Trophoblast cell (in vitro differentiated cells and primary cell): ENCODE data around the gene PGBD2.

Experiments used
- DNase-seq, 2 donors: peaks; one replicate each; pipeline ENCODE4 v3.0.0-alpha.2; 2016
- H2AFZ ChIP-seq: 2 replicates; pipeline ENCODE4 v1.6.1; 2013; ENCODE audit warnings: low read length, moderate library complexity, mild to moderate bottlenecking; ENCODE audit not compliant: insufficient read depth, poor library complexity
- H2AK5ac ChIP-seq: 2 replicates; pipeline ENCODE4 v1.6.1; 2013; ENCODE audit warnings: mild to moderate bottlenecking, low read length
- H2BK120ac ChIP-seq: 2 replicates; pipeline ENCODE4 v1.6.1; 2013; ENCODE audit warnings: low read length, mild to moderate bottlenecking, moderate library complexity; ENCODE audit not compliant: insufficient read depth, poor library complexity
- H2BK12ac ChIP-seq: 2 replicates; pipeline ENCODE4 v1.6.1; 2013; ENCODE audit warnings: mild to moderate bottlenecking, low read length, moderate library complexity
- H2BK5ac ChIP-seq: 2 replicates; pipeline ENCODE4 v1.6.1; 2013; ENCODE audit warnings: low read length, low read depth, moderate library complexity, mild to moderate bottlenecking; ENCODE audit not compliant: poor library complexity
- H3K14ac ChIP-seq: 2 replicates; pipeline ENCODE4 v1.6.1; 2013; ENCODE audit warnings: mild to moderate bottlenecking, low read length
- H3K18ac ChIP-seq: 2 replicates; pipeline ENCODE4 v1.6.1; 2013; ENCODE audit warnings: mild to moderate bottlenecking, low read length
- H3K23ac ChIP-seq: 2 replicates; pipeline ENCODE4 v1.6.1; 2013; ENCODE audit warnings: low read length
- H3K27ac ChIP-seq: 2 replicates; pipeline ENCODE4 v1.5.1; 2013; ENCODE audit warnings: low read depth, mild to moderate bottlenecking, inconsistent platforms, low read length, moderate library complexity
- H3K27me3 ChIP-seq: 2 replicates; pipeline ENCODE4 v1.6.1; 2013; ENCODE audit warnings: inconsistent platforms, mild to moderate bottlenecking, low read length, moderate library complexity; ENCODE audit not compliant: insufficient read depth
- H3K36me3 ChIP-seq, 2 experiments: 1 replicate in 1 of 2; 2 replicates in 1 of 2; pipeline ENCODE4 v1.6.1; 2013; ENCODE audit warnings: low read length in 2 of 2, mild to moderate bottlenecking in 2 of 2, moderate library complexity in 1 of 2; ENCODE audit not compliant: insufficient read depth in 2 of 2, control insufficient read depth in 1 of 2
- H3K4ac ChIP-seq: 2 replicates; pipeline ENCODE4 v1.6.1; 2013; ENCODE audit warnings: low read depth, mild to moderate bottlenecking, low read length, moderate library complexity
- H3K4me1 ChIP-seq, 2 experiments: 1 replicate in 1 of 2; 2 replicates in 1 of 2; pipeline ENCODE4 v1.6.1; 2013; ENCODE audit warnings: low read length in 2 of 2, mild to moderate bottlenecking in 2 of 2, moderate library complexity in 1 of 2; ENCODE audit not compliant: insufficient read depth in 2 of 2, control insufficient read depth in 1 of 2
- H3K4me2 ChIP-seq: 2 replicates; pipeline ENCODE4 v1.6.1; 2013; ENCODE audit warnings: inconsistent platforms, mild to moderate bottlenecking, low read length, moderate library complexity
- H3K4me3 ChIP-seq: 2 replicates; pipeline ENCODE4 v1.5.1; 2013; ENCODE audit warnings: mild to moderate bottlenecking, low read depth, low read length, inconsistent platforms
- H3K79me1 ChIP-seq: one replicate; pipeline ENCODE4 v1.6.1; 2013; ENCODE audit warnings: low read length
- H3K79me2 ChIP-seq: 2 replicates; pipeline ENCODE4 v1.6.1; 2013; ENCODE audit warnings: low read length, mild to moderate bottlenecking; ENCODE audit not compliant: control insufficient read depth, insufficient read depth, poor library complexity
- H3K9ac ChIP-seq: 2 replicates; pipeline ENCODE4 v1.6.1; 2013; ENCODE audit warnings: mild to moderate bottlenecking, low read length
- H3K9me3 ChIP-seq: 2 replicates; pipeline ENCODE4 v1.6.1; 2013; ENCODE audit warnings: low read depth, mild to moderate bottlenecking, control low read depth, inconsistent platforms, low read length; ENCODE audit not compliant: insufficient read depth
- H4K12ac ChIP-seq: 2 replicates; pipeline ENCODE4 v1.6.1; 2013; ENCODE audit warnings: low read depth, mild to moderate bottlenecking, low read length, moderate library complexity
- H4K8ac ChIP-seq: 2 replicates; pipeline ENCODE4 v1.6.1; 2013; ENCODE audit warnings: low read depth, mild to moderate bottlenecking, low read length, moderate library complexity
- H4K91ac ChIP-seq: one replicate; pipeline ENCODE4 v1.6.1; 2013; ENCODE audit warnings: low read depth, mild to moderate bottlenecking, low read length, moderate library complexity
- WGBS: extraction: QIAGEN DNeasy Blood & Tissue Kit; methylation state at CpG from one replicate; pipeline ENCODE4 v1.1.7; 2013; ENCODE audit warnings: missing lambda C conversion rate; ENCODE audit not compliant: insufficient read length, insufficient coverage; ENCODE audit errors: extremely low coverage; 5-methylcytosine and 5-hydroxymethylcytosine counted together

The PGBD2 gene

DNA sequence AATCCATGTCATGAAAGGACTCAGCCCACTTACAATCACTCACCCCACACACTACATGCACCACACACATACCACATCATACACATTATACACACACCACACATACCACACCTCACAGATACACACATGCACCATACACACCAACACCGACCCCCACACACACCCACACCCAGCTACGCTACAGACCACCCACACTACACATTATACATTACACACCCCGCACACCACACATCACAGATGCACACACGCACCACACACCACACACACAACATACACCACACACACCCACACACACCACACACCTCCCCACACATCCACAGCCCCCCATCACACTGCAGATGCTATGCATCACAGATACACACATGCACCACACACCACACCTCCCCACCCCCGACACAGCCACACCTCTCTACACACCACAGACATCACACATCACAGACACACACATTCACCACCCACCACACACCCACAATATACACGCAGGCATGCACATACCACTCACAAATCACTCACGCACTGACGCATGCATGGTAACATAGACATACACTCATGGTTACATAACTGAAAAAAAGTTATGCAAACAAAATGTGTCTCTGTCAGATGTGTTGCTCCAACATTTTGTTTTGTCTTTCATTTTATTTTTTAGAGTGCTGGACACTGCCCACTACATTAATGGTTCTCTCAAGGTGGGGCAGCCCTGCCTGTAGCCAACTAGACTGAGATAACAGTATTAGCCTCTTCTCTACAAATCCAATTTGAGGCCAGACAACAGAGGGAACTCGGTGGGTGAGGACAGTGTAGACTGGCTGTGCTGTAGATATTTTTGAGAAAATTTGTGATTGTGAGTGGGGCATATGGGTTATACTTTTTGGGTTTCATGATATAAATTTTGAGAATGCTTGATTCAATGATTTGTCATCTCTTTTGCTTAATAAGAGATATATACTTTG lies 15.2 kb upstream of the PGBD2 start:
- Histone ChIP-seq H2BK5ac (no peak overlapping the region), H4K8ac (no peak overlapping the region), H3K4me3 (peak overlapping the region; percentile 52), H2BK12ac (no peak overlapping the region), H2AFZ (no peak overlapping the region), H3K9me3 (peaks cover 2% of the 10 kb centered on the region), H3K4me2 (no peak overlapping the region), H3K79me1 (no peaks in the 10 kb centered on the region), H3K23ac (no peak overlapping the region), H3K4ac (no peak overlapping the region), H3K36me3 (no peaks in the 10 kb centered on the region), H3K79me2 (no peaks in the 10 kb centered on the region), H3K27me3 (no peaks in the 10 kb centered on the region), H3K14ac (no peak overlapping the region), H4K91ac (no peak overlapping the region), H3K27ac (no peak overlapping the region), H4K12ac (no peak overlapping the region), H2BK120ac (no peak overlapping the region), H3K4me1 (no peaks in the 10 kb centered on the region), H3K9ac (no peak overlapping the region), H3K18ac (no peak overlapping the region), H2AK5ac (no peak overlapping the region)
- WGBS = 100% methylated on average over 4 of the region's 9 CpGs
- DNase-seq = peak in 1 of 2 donors; percentile 3

DNA sequence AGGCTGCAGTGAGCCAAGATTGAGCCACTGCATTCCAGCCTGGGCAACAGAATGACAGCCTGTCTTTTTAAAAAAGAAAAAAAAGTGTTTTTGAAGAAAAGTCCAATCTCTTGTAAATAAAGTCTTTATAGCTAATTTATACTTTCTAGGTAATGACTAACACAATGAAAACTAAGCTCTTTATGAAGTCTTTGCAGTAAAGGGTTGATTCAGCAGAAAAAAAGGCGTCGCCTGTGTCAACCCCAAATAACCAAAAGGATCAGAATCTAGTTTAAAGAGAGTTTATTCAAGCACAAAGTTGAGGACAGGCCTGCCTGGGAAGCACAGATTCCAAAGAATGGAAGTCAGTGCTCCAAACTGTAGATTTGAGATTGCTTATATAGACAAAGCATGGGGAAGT lies 14.3 kb upstream of the PGBD2 start:
- H3K36me3 ChIP-seq = no peaks in the 10 kb centered on the region
- no peaks in the 10 kb centered on the region for H3K4me1 ChIP-seq
- H3K9me3 ChIP-seq = peaks cover 2% of the 10 kb centered on the region
- H3K9ac ChIP-seq = no peak overlapping the region
- no peak overlapping the region for H2BK120ac ChIP-seq
- no peak overlapping the region for H2AK5ac ChIP-seq
- H2AFZ ChIP-seq = no peak overlapping the region
- no peak overlapping the region for H3K23ac ChIP-seq
- no peak overlapping the region for H4K91ac ChIP-seq
- H4K8ac ChIP-seq = no peak overlapping the region
- no peak overlapping the region for H3K18ac ChIP-seq
- WGBS = no CpG with 5 or more reads among the region's 2 CpGs
- no peak overlapping the region for H3K4me2 ChIP-seq
- no peak for DNase-seq
- no peaks in the 10 kb centered on the region for H3K27me3 ChIP-seq
- no peaks in the 10 kb centered on the region for H3K79me2 ChIP-seq
- H3K27ac ChIP-seq = no peak overlapping the region
- no peak overlapping the region for H3K4ac ChIP-seq
- no peak overlapping the region for H2BK5ac ChIP-seq
- H2BK12ac ChIP-seq = no peak overlapping the region
- H3K14ac ChIP-seq = no peak overlapping the region
- no peak overlapping the region for H4K12ac ChIP-seq
- no peaks in the 10 kb centered on the region for H3K79me1 ChIP-seq
- no peak overlapping the region for H3K4me3 ChIP-seq

DNA sequence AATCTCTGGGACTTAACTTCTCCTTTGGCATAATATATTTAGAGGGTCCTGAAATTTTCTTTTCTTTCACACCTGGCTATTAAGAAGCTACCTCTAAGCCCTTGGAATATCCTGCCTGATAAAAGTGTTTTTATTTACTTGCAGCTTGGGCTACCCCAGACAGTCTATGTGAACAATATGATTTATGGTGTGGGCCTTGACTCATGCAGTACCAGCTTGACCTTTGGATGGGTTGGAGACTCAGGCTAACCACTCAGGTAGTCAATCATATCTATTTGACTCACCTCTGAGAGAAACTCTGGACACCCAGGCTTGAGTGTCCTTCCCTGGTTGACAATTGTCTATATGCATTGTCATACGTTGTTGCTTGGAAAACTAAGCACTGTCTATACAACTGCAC lies 13.4 kb upstream of the PGBD2 start:
- Histone ChIP-seq H3K36me3 (no peaks in the 10 kb centered on the region), H3K4me2 (no peak overlapping the region), H2BK120ac (no peak overlapping the region), H3K4ac (no peak overlapping the region), H3K4me3 (no peak overlapping the region), H3K23ac (no peak overlapping the region), H4K91ac (no peak overlapping the region), H3K79me2 (no peaks in the 10 kb centered on the region), H2AFZ (no peak overlapping the region), H4K12ac (no peak overlapping the region), H2BK5ac (no peak overlapping the region), H2AK5ac (no peak overlapping the region), H2BK12ac (no peak overlapping the region), H3K9ac (no peak overlapping the region), H3K14ac (no peak overlapping the region), H3K9me3 (peaks cover 2% of the 10 kb centered on the region), H3K18ac (no peak overlapping the region), H3K27ac (no peak overlapping the region), H3K4me1 (no peaks in the 10 kb centered on the region), H4K8ac (no peak overlapping the region), H3K79me1 (no peaks in the 10 kb centered on the region), H3K27me3 (no peaks in the 10 kb centered on the region)
- WGBS = no CpG with 5 or more reads among the region's 1 CpG
- no peak for DNase-seq

DNA sequence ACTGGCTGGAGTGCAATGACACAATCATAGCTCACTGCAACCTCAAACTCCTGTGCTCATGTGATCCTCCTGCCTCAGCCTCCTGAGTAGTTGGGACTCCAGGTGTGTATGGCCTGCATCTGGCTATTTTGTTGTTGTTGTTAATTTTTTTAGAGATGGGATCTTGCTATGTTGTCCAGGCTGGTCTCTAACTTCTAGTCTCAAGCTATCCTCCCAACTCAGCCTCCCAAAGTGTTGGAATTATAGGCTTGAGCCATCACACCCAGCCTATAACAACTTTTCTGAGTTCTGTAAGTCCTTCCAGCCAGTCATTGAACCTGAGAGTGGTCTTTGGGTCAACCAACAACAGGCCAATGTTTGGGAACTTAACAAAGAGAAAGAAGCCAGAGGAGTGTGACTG lies 11.2 kb upstream of the PGBD2 start:
- Histone ChIP-seq H4K12ac (no peak overlapping the region), H3K9me3 (peaks cover 2% of the 10 kb centered on the region), H3K4ac (no peak overlapping the region), H3K9ac (no peak overlapping the region), H3K27me3 (no peaks in the 10 kb centered on the region), H3K36me3 (no peaks in the 10 kb centered on the region), H3K23ac (no peak overlapping the region), H4K8ac (no peak overlapping the region), H2BK120ac (no peak overlapping the region), H2AFZ (no peak overlapping the region), H3K4me3 (no peak overlapping the region), H2BK12ac (no peak overlapping the region), H2AK5ac (no peak overlapping the region), H3K4me2 (no peak overlapping the region), H3K79me2 (no peaks in the 10 kb centered on the region), H3K14ac (no peak overlapping the region), H3K27ac (no peak overlapping the region), H2BK5ac (no peak overlapping the region), H3K79me1 (no peaks in the 10 kb centered on the region), H3K18ac (no peak overlapping the region), H3K4me1 (no peaks in the 10 kb centered on the region), H4K91ac (no peak overlapping the region)
- DNase-seq = no peak
